GM19240 (cell line): ENCODE measurements around the gene GNB1L.

Source experiments
- DNase-seq: peaks from one replicate; pipeline ENCODE4 v3.0.0; 2011; ENCODE audit warnings: low spot score; ENCODE audit not compliant: insufficient read length

The GNB1L gene

GRCh38 chr22:19750507-19751490 is 103.9 kb downstream of the GNB1L start:
- no peak for DNase-seq

GRCh38 chr22:19749876-19750275 is 104.8 kb downstream of the GNB1L start:
- no peak for DNase-seq

GRCh38 chr22:19748991-19749664 is 105.5 kb downstream of the GNB1L start:
- DNase-seq: no peak

- DNase-seq: no peak
Observed at GRCh38 chr22:19748139-19748538, 106.5 kb downstream of the GNB1L start.

GRCh38 chr22:19747551-19747950 is 107.1 kb downstream of the GNB1L start:
- DNase-seq: no peak

- no peak for DNase-seq
Observed at GRCh38 chr22:19746726-19747125, 107.9 kb downstream of the GNB1L start.

GRCh38 chr22:19745155-19746101 is 109.2 kb downstream of the GNB1L start:
- DNase-seq: no peak

- no peak for DNase-seq
Observed at GRCh38 chr22:19744350-19745006, 110.2 kb downstream of the GNB1L start.

GRCh38 chr22:19743651-19744050 is 111.0 kb downstream of the GNB1L start:
- no peak for DNase-seq

GRCh38 chr22:19743081-19743480 is 111.6 kb downstream of the GNB1L start:
- DNase-seq: no peak

- no peak for DNase-seq
Observed at GRCh38 chr22:19742160-19743066, 112.3 kb downstream of the GNB1L start.

- DNase-seq: no peak
Observed at GRCh38 chr22:19741053-19741452, 113.6 kb downstream of the GNB1L start.

GRCh38 chr22:19740586-19740985 is 114.1 kb downstream of the GNB1L start:
- DNase-seq: no peak

GRCh38 chr22:19739911-19740449 is 114.7 kb downstream of the GNB1L start:
- no peak for DNase-seq

GRCh38 chr22:19739448-19739895 is 115.2 kb downstream of the GNB1L start:
- DNase-seq: no peak

GRCh38 chr22:19738664-19739447 is 115.8 kb downstream of the GNB1L start:
- DNase-seq: no peak

GRCh38 chr22:19737846-19738663 is 116.6 kb downstream of the GNB1L start:
- no peak for DNase-seq
